Measurements from ENCODE around the gene AMN.

AMN gene

DNA sequence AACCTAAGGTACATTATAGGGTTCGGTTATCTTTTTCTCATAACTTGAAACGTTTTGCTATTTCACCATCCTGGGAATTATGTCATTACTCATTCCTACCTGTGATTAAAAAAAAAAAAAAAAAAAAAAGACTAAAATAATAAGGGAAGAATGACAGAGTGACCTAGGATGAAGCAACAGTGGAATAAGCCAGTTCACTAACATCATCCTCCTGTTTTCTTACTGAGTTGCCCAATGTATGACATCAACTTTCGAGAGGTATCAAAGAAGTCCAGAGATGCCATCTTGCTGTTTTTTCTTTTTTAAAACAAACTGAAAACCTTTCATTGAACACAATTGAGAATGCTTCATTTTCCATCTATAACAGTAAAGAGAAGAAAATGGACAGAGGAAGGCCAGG is 42.8 kb downstream of the AMN start:
- H4K20me1 ChIP-seq (ENCODE audit: insufficient read depth, low read length), result no peaks in the 10 kb centered on the region; the same call in 1 of the 2 replicates
- no peaks in the 10 kb centered on the region for H3K27me3 ChIP-seq (ENCODE audit: insufficient read depth, low read length, poor library complexity)
- H3K9me3 ChIP-seq (ENCODE audit: insufficient read depth, low read length, severe bottlenecking), result no peaks in the 10 kb centered on the region
- ATAC-seq (ENCODE audit: insufficient read depth, low read depth) (no peak), DNase-seq (no peak)
- no peak overlapping the region for H3K4me3 ChIP-seq (ENCODE audit: low read depth in 1 of 2, low read length in 2 of 2)
- no peak overlapping the region for H3K9ac ChIP-seq (ENCODE audit: low read depth, low read length)
- TF ChIP-seq, protein P1, sequence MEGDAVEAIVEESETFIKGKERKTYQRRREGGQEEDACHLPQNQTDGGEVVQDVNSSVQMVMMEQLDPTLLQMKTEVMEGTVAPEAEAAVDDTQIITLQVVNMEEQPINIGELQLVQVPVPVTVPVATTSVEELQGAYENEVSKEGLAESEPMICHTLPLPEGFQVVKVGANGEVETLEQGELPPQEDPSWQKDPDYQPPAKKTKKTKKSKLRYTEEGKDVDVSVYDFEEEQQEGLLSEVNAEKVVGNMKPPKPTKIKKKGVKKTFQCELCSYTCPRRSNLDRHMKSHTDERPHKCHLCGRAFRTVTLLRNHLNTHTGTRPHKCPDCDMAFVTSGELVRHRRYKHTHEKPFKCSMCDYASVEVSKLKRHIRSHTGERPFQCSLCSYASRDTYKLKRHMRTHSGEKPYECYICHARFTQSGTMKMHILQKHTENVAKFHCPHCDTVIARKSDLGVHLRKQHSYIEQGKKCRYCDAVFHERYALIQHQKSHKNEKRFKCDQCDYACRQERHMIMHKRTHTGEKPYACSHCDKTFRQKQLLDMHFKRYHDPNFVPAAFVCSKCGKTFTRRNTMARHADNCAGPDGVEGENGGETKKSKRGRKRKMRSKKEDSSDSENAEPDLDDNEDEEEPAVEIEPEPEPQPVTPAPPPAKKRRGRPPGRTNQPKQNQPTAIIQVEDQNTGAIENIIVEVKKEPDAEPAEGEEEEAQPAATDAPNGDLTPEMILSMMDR (IDR thresholded peaks at IDR 0.05; ENCODE audit: borderline replicate concordance, extremely low read depth, low read length, poor library complexity, severe bottlenecking), result no peak
- no peak for TF ChIP-seq EZH2 (IDR thresholded peaks at IDR 0.05; ENCODE audit: borderline replicate concordance, low read depth, low read length, severe bottlenecking)
- no peaks in the 10 kb centered on the region for H3K36me3 ChIP-seq (ENCODE audit: insufficient read depth, low read length)
- no peak overlapping the region for H3K4me2 ChIP-seq (ENCODE audit: insufficient read depth, low read length)
- no peaks in the 10 kb centered on the region for H3K79me2 ChIP-seq (ENCODE audit: insufficient read depth, low read length)
- H3K4me1 ChIP-seq (ENCODE audit: insufficient read depth, low read length), result no peaks in the 10 kb centered on the region
- H3K27ac ChIP-seq (ENCODE audit: low read length), result no peak overlapping the region
- no peak overlapping the region for H2AFZ ChIP-seq (ENCODE audit: low read depth, low read length)

DNA sequence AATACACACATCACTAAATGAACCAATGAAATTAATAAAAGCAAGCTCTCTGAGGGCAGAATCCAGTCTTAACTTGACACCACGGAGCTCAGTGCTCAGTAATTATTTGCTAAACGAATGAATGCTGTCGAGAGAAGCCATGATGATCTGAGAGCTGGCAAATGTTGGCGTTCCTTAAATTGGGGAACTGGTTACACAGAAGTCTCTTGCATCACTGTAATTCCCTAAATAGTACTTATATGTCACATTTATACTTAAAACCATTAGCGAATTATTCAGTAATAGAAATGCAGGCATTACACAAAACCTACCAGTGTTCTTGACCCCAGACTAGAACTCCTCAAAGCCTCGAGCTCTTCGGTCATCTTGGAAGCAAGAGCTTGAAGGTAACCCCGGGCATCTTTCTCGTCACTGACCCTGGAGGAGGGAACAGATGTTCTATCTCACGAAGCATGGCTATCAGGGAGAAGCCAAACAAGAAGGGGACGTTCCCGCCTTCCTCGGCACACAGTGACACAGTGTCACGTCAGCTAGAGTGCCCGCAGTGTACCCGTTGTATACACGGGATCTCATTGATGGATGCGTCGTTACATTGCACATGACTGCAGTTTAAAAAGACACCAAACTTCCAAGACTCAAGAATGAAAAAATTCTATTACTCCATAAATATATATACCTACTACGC is 43.6 kb downstream of the AMN start:
- no peaks in the 10 kb centered on the region for H3K27me3 ChIP-seq (ENCODE audit: insufficient read depth, low read length, poor library complexity)
- no peaks in the 10 kb centered on the region for H3K36me3 ChIP-seq (ENCODE audit: insufficient read depth, low read length)
- no peak overlapping the region for H3K4me2 ChIP-seq (ENCODE audit: insufficient read depth, low read length)
- no peak overlapping the region for H3K9ac ChIP-seq (ENCODE audit: low read depth, low read length)
- H3K4me1 ChIP-seq (ENCODE audit: insufficient read depth, low read length), result no peaks in the 10 kb centered on the region
- no peak for DNase-seq
- no peak overlapping the region for H3K4me3 ChIP-seq (ENCODE audit: low read depth in 1 of 2, low read length in 2 of 2)
- H3K79me2 ChIP-seq (ENCODE audit: insufficient read depth, low read length), result no peaks in the 10 kb centered on the region
- TF ChIP-seq EZH2 (IDR thresholded peaks at IDR 0.05; ENCODE audit: borderline replicate concordance, low read depth, low read length, severe bottlenecking), result no peak
- TF ChIP-seq, protein P1 (IDR thresholded peaks at IDR 0.05; ENCODE audit: borderline replicate concordance, extremely low read depth, low read length, poor library complexity, severe bottlenecking), result no peak
- H2AFZ ChIP-seq (ENCODE audit: low read depth, low read length), result no peak overlapping the region
- no peaks in the 10 kb centered on the region; the same call in 1 of the 2 replicates for H4K20me1 ChIP-seq (ENCODE audit: insufficient read depth, low read length)
- no peak overlapping the region for H3K27ac ChIP-seq (ENCODE audit: low read length)
- ATAC-seq (ENCODE audit: insufficient read depth, low read depth), result no peak
- H3K9me3 ChIP-seq (ENCODE audit: insufficient read depth, low read length, severe bottlenecking), result no peaks in the 10 kb centered on the region

DNA sequence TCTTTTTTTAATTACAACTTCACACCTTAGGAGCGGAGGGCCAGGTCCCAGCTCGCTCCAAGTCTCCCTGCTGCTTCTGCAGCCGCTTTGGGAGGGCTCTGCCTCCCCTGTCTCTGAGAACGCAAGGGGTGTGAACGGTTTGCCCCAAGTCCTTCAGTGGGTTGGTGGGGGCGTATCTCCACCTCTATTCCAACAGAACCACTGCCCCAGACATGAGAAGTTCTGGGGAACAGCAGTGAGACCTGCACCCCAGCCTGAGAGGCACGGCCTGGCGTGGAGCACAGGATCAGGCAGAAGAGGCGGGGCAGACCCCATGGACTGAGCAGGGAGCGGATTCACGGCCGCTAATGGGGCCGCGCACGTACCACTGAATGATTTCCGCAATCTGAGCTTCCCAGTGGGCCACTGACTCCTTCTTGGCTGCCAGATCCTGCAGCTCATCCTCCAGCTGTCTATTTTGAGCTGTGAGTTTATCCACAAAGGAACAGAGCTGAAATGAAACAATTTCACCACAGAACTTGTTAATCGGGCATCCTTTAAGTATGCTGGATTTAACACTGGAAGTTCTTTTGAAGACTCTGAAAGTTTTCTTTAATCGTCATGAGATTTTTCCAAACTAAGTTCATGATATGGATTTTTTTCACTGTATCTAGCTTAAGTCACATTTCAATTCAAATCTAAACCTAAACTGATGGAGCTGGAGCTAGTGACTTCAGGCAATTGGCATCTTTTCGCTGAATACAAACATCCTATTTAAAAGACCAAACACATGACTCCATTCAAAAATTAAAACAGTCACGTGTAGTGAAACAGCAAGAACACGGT is 44.4 kb downstream of the AMN start:
- Histone ChIP-seq H2AFZ (ENCODE audit: low read depth, low read length) (no peak overlapping the region), H3K9ac (ENCODE audit: low read depth, low read length) (no peak overlapping the region), H3K36me3 (ENCODE audit: insufficient read depth, low read length) (no peaks in the 10 kb centered on the region), H4K20me1 (ENCODE audit: insufficient read depth, low read length) (no peaks in the 10 kb centered on the region; the same call in 1 of the 2 replicates), H3K27ac (ENCODE audit: low read length) (no peak overlapping the region), H3K4me2 (ENCODE audit: insufficient read depth, low read length) (no peak overlapping the region), H3K27me3 (ENCODE audit: insufficient read depth, low read length, poor library complexity) (no peaks in the 10 kb centered on the region), H3K9me3 (ENCODE audit: insufficient read depth, low read length, severe bottlenecking) (no peaks in the 10 kb centered on the region), H3K4me1 (ENCODE audit: insufficient read depth, low read length) (no peaks in the 10 kb centered on the region), H3K4me3 (ENCODE audit: low read depth in 1 of 2, low read length in 2 of 2) (no peak overlapping the region), H3K79me2 (ENCODE audit: insufficient read depth, low read length) (no peaks in the 10 kb centered on the region)
- DNase-seq (no peak), ATAC-seq (ENCODE audit: insufficient read depth, low read depth) (no peak)
- no peak for TF ChIP-seq EZH2 (IDR thresholded peaks at IDR 0.05; ENCODE audit: borderline replicate concordance, low read depth, low read length, severe bottlenecking)
- TF ChIP-seq, protein P1 (IDR thresholded peaks at IDR 0.05; ENCODE audit: borderline replicate concordance, extremely low read depth, low read length, poor library complexity, severe bottlenecking), result no peak

Measured in DND-41 (cell line).